GM12878 (cell line): ENCODE data around the gene NSMCE1. TPM values are rescaled to one million over a fixed set of nuclear protein-coding genes. Genes with fewer than 3 reads are reported as not detected.
A peak's percentile ranks its signal among the peaks of the same experiment; 100 is the strongest.

Experiments used
- ATF7 ChIP-seq: fragments of 450-650 bp; IDR thresholded peaks from 2 replicates; pipeline ENCODE4 v1.6.1; 2016; ENCODE audit warnings: low read depth, mild to moderate bottlenecking
- BCL11A ChIP-seq: IDR thresholded peaks from 2 replicates; pipeline ENCODE4 v1.6.1; 2011; ENCODE audit warnings: low read depth, low read length
- CBX5 ChIP-seq: sonication (generic); IDR thresholded peaks from 2 replicates; pipeline ENCODE4 v1.6.1; 2016; ENCODE audit warnings: low read depth, moderate library complexity, mild to moderate bottlenecking, inconsistent platforms
- CEBPB ChIP-seq, 2 experiments: fragments of 150-350 bp in 1 of 2; IDR thresholded peaks; 2 replicates each; pipeline ENCODE4 v1.6.1; 2012 to 2014; ENCODE audit warnings: low read depth in 2 of 2, low read length in 2 of 2, borderline replicate concordance in 1 of 2, inconsistent platforms in 1 of 2
- CHD1 ChIP-seq: IDR thresholded peaks from 2 replicates; pipeline ENCODE4 v1.6.1; 2012; ENCODE audit warnings: low read depth, low read length, improper control_type of control experiment
- CREB1 ChIP-seq: IDR thresholded peaks from 2 replicates; pipeline ENCODE4 v1.6.1; 2012; ENCODE audit warnings: low read depth, mild to moderate bottlenecking, inconsistent platforms
- CREM ChIP-seq: IDR thresholded peaks from 2 replicates; pipeline ENCODE4 v1.6.1; 2014; ENCODE audit warnings: antibody characterized with exemption, low read depth
- DPF2 ChIP-seq: fragments of 450-650 bp; IDR thresholded peaks from 2 replicates; pipeline ENCODE4 v1.6.1; 2017; ENCODE audit warnings: mild to moderate bottlenecking
- EP300 ChIP-seq, 2 experiments: fragments of 150-350 bp in 1 of 2; IDR thresholded peaks; 2 replicates each; pipeline ENCODE4 v1.6.1; 2011 to 2012; ENCODE audit warnings: low read depth in 2 of 2, low read length in 2 of 2, borderline replicate concordance in 1 of 2, improper control_type of control experiment in 1 of 2, inconsistent platforms in 1 of 2; ENCODE audit not compliant: control insufficient read depth in 1 of 2
- JUNB ChIP-seq: IDR thresholded peaks from 2 replicates; pipeline ENCODE4 v1.6.1; 2016; ENCODE audit warnings: antibody characterized with exemption, mild to moderate bottlenecking
- KAT2A ChIP-seq: conservative IDR thresholded peaks from 2 replicates; pipeline ENCODE4 v1.6.1; 2011; ENCODE audit warnings: low read depth, low read length; ENCODE audit not compliant: control insufficient read depth
- MEF2A ChIP-seq: IDR thresholded peaks from 2 replicates; pipeline ENCODE4 v1.6.1; 2011; ENCODE audit warnings: low read depth, mild to moderate bottlenecking, low read length, moderate library complexity; ENCODE audit not compliant: insufficient read depth
- MEF2B ChIP-seq: fragments of 450-650 bp; IDR thresholded peaks from 2 replicates; pipeline ENCODE4 v1.6.1; 2018; ENCODE audit warnings: mild to moderate bottlenecking, moderate library complexity; ENCODE audit not compliant: partially characterized antibody, poor library complexity, severe bottlenecking
- MYC ChIP-seq: IDR thresholded peaks from 2 replicates; pipeline ENCODE4 v1.6.1; 2011; ENCODE audit warnings: mild to moderate bottlenecking, low read length, moderate library complexity, inconsistent platforms; ENCODE audit not compliant: insufficient read depth, insufficient replicate concordance, insufficient read length, severe bottlenecking
- NBN ChIP-seq: fragments of 450-650 bp; IDR thresholded peaks from 2 replicates; pipeline ENCODE4 v1.6.1; 2016
- NFYA ChIP-seq: IDR thresholded peaks from 2 replicates; pipeline ENCODE4 v1.6.1; 2011; ENCODE audit warnings: low read depth, mild to moderate bottlenecking, low read length, improper control_type of control experiment, borderline replicate concordance
- POLR2A ChIP-seq: IDR thresholded peaks from 2 replicates; pipeline ENCODE4 v1.6.1; 2011; ENCODE audit warnings: low read depth, mild to moderate bottlenecking, low read length
- POU2F2 ChIP-seq: IDR thresholded peaks from 3 replicates; pipeline ENCODE4 v1.6.1; 2011; ENCODE audit warnings: low read depth, mild to moderate bottlenecking, low read length, borderline replicate concordance
- PRDM15 ChIP-seq: fragments of 450-650 bp; formaldehyde crosslinking; IDR thresholded peaks from 2 replicates; pipeline ENCODE4 v1.4.0; 2020; ENCODE audit warnings: mild to moderate bottlenecking, moderate library complexity
- RAD21 ChIP-seq: IDR thresholded peaks from 2 replicates; pipeline ENCODE4 v1.6.1; 2011; ENCODE audit warnings: mild to moderate bottlenecking, low read depth, low read length, moderate library complexity; ENCODE audit not compliant: insufficient read depth
- SIN3A ChIP-seq: IDR thresholded peaks from 2 replicates; pipeline ENCODE4 v1.6.1; 2012; ENCODE audit warnings: low read depth, low read length, improper control_type of control experiment
- SMAD1 ChIP-seq: fragments of 450-650 bp; IDR thresholded peaks from 2 replicates; pipeline ENCODE4 v1.6.1; 2018; ENCODE audit warnings: mild to moderate bottlenecking, low read depth; ENCODE audit not compliant: partially characterized antibody
- SMAD5 ChIP-seq: IDR thresholded peaks from 2 replicates; pipeline ENCODE4 v1.6.1; 2016; ENCODE audit warnings: antibody characterized with exemption, low read depth
- SUPT20H ChIP-seq: IDR thresholded peaks from 2 replicates; pipeline ENCODE4 v1.6.1; 2011; ENCODE audit warnings: low read depth, mild to moderate bottlenecking, low read length, moderate library complexity, borderline replicate concordance; ENCODE audit not compliant: control insufficient read depth
- TBL1XR1 ChIP-seq: IDR thresholded peaks from 2 replicates; pipeline ENCODE4 v1.6.1; 2012; ENCODE audit warnings: low read depth, low read length, improper control_type of control experiment
- USF2 ChIP-seq: IDR thresholded peaks from 2 replicates; pipeline ENCODE4 v1.6.1; 2011; ENCODE audit warnings: low read depth, low read length, improper control_type of control experiment, borderline replicate concordance
- ZBED1 ChIP-seq: IDR thresholded peaks from 2 replicates; pipeline ENCODE4 v1.6.1; 2016; ENCODE audit warnings: borderline replicate concordance
- ZNF384 ChIP-seq: IDR thresholded peaks from 2 replicates; pipeline ENCODE4 v1.6.1; 2012; ENCODE audit warnings: low read depth, mild to moderate bottlenecking, low read length, improper control_type of control experiment, borderline replicate concordance
- ZZZ3 ChIP-seq: IDR thresholded peaks from 2 replicates; pipeline ENCODE4 v1.6.1; 2011; ENCODE audit warnings: low read depth; ENCODE audit not compliant: control insufficient read depth, insufficient read length
- polyA plus RNA-seq, 11 experiments: library from polyadenylated mRNA; depleted of rRNA in 4 of 11; unstranded in 6 of 11; stranded (reverse) in 5 of 11; fragments of >200 nt; fragmentation: Nextera tagmentation in 4 of 11; fragmentation: Illumina TruSeq in 1 of 11; extraction: Ambion mirVana in 4 of 11; extraction: Trizol in 1 of 11; gene quantifications; 1 replicate in 1 of 11; 2 replicates in 10 of 11; pipeline versions ENCODE4 v1.2.1 to v1.2.3, GENCODE V29; 2011 to 2016; ENCODE audit warnings: inconsistent platforms in 2 of 11, missing spikeins in 2 of 11, low read depth in 1 of 11
- total RNA-seq, 4 experiments: library from RNA; depleted of rRNA in 3 of 4; stranded (reverse); fragments of >200 nt in 3 of 4; fragmentation: Illumina TruSeq in 1 of 4; extraction: Trizol in 1 of 4; gene quantifications; 2 replicates each; pipeline versions ENCODE4 v1.2.1 to v1.2.3, GENCODE V29; 2013 to 2021

NSMCE1 gene
- total and polyA plus RNA-seq, 10 of the 15 experiments (the other 5 are each of a cell fraction or from before 2014, with no cell fraction given) = 54.0 to 214 (median 71.4) TPM

DNA sequence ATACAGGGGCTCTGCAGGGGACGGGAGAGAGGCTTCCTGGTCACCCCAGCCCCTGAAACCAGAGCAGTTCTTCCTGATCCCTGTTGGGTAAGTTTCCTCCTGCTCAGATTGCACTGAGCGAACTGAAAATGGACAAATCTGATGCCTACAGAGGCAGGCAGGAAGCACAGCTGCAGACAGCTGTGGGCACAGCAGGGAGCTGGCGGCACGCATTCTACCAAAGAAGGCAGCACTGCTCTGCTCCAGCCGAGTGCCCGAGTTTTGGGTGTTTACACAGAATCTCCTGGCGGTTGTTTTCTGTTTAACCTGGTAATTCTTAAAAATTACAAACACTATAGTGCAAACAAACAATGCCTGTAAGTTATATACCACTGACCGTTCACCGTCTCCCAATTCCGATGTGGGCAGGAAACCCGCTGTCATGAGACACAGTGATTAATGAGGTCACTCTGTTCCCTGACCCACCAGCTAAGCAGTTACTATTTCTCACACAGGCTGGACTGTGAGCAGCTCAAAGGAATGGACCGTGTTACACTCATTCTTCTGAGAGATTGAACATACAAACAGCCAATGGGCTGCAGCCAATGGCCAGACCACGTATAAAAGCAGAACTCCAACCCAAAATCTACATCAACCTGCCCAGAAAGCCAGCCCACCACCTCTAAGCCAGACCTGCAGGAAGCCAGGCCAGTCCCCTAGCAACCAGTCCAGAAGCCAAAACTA is 25.5 kb downstream of the NSMCE1 start (continued):
- TF ChIP-seq RAD21 (no peak), ZBED1 (0 out of 2 replicates have a peak, but pooled peaks have one; percentile 34), MEF2A (no peak), CREB1 (no peak), POLR2A (no peak), ZZZ3 (no peak), CHD1 (no peak), SUPT20H (no peak), KAT2A (no peak), PRDM15 (no peak), BCL11A (0 out of 2 replicates have a peak, but pooled peaks have one; percentile 30), SIN3A (no peak), CEBPB (IDR thresholded peaks at IDR 0.05; ENCODE audit: borderline replicate concordance in 1 of 2, low read depth in 2 of 2, low read length in 2 of 2) (no peak), CREM (peak; percentile 41; the same call in 1 of the 2 replicates), ATF7 (peak; percentile 90), MYC (no peak), POU2F2 (no peak), NBN (no peak), MEF2B (peak; percentile 50), CBX5 (no peak), SMAD1 (no peak), EP300 (IDR thresholded peaks at IDR 0.05; ENCODE audit: borderline replicate concordance in 1 of 2, control insufficient read depth in 1 of 2, low read depth in 2 of 2, low read length in 2 of 2) (peak in 1 of 2 experiments; percentile 72; a peak in 2 of 4 replicates), ZNF384 (no peak), NFYA (no peak), SMAD5 (no peak), JUNB (no peak), DPF2 (peak; percentile 82; the same call in 1 of the 2 replicates), USF2 (no peak), TBL1XR1 (no peak)
